ENCODE results near the gene HOXB4.

HOXB4 gene

GRCh38 chr17:48589060-48589830, 11.1 kb upstream of the HOXB4 start:
- no peak for FAIRE-seq

GRCh38 chr17:48588528-48588927, 10.4 kb upstream of the HOXB4 start:
- FAIRE-seq = no peak

- no peak for FAIRE-seq
Measured at GRCh38 chr17:48588074-48588415, 9.9 kb upstream of the HOXB4 start.

GRCh38 chr17:48587276-48588073, 9.3 kb upstream of the HOXB4 start:
- no peak for FAIRE-seq

GRCh38 chr17:48586355-48587258, 8.5 kb upstream of the HOXB4 start:
- FAIRE-seq = no peak

- no peak for FAIRE-seq
Measured at GRCh38 chr17:48584223-48584741, 6.1 kb upstream of the HOXB4 start.

DNA sequence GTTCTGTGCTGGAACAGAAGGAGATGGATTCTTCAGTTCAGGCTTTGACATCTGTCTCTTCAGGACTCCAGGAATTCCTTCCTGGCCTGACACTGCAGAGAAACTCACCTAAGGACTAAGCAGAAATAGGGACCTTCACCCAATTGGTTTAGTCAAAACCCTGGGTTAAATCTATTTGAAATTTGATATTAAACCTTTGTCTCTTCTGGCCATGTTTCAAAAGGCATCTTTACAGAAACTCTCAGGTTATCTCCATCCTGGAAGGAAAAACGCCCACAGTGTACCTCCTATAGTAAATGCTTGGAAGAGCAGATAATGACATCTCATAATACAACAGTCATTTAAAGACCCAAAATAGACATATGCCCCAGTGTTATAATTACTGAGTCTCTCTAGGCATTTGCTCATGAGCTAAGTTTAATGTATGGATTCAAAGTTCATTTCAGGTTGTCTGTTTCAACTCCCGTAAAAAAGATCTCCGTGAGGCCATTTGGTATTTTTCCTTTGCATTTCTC, 5.6 kb upstream of the HOXB4 start:
- FAIRE-seq = no peak

- no peak for FAIRE-seq
Measured at GRCh38 chr17:48582750-48583069, 4.6 kb upstream of the HOXB4 start.

DNA sequence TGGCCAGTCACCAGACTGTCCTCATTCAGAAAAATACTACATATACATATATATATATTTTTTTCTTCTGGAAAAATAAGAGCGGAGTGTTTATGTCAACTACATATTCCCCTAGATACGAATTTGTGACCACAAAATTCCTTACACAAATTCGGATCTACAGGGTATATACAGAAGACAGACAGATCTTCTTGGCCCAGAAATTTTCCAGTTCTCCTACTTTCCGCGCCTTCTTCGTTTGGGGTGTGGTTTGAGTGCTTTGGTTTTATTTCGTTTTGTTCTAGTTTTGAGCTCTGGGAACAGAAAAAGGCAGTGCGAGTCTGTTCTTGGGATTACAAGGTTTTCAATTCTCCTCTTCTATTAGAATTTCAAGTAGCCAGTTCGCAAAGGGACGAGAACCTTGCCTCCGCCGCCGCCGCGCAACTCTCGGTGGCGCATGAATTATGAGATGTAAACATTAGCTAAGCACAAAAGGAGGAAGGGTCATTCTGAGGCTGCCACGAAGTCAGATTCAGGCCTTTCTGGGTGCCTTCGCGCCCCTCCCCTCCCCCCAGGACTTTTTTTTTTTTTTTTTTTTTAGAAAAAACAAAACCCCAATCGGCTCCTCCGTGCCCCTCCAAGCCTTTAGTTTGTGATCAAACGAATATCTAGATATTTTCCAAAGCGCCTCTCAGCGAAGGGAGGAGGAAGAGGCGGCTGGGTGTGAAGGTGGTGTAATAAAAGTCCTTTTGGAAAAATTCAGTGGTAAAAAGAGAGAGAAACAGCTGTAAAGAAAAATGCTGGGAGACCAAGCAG, 1.8 kb upstream of the HOXB4 start:
- no peak for FAIRE-seq

- no peak for FAIRE-seq
Measured at GRCh38 chr17:48579471-48579759, 1.3 kb upstream of the HOXB4 start.

GRCh38 chr17:48578616-48579470, 693 bp upstream of the HOXB4 start:
- FAIRE-seq = no peak

- FAIRE-seq = no peak
Measured at GRCh38 chr17:48577330-48577945, 712 bp downstream of the HOXB4 start.

- peak; percentile 72 for FAIRE-seq
Measured at GRCh38 chr17:48576479-48577309, 1.5 kb downstream of the HOXB4 start.

- FAIRE-seq = no peak
Measured at GRCh38 chr17:48575673-48576478, 2.3 kb downstream of the HOXB4 start.

- no peak for FAIRE-seq
Measured at GRCh38 chr17:48575066-48575582, 3.0 kb downstream of the HOXB4 start.

DNA sequence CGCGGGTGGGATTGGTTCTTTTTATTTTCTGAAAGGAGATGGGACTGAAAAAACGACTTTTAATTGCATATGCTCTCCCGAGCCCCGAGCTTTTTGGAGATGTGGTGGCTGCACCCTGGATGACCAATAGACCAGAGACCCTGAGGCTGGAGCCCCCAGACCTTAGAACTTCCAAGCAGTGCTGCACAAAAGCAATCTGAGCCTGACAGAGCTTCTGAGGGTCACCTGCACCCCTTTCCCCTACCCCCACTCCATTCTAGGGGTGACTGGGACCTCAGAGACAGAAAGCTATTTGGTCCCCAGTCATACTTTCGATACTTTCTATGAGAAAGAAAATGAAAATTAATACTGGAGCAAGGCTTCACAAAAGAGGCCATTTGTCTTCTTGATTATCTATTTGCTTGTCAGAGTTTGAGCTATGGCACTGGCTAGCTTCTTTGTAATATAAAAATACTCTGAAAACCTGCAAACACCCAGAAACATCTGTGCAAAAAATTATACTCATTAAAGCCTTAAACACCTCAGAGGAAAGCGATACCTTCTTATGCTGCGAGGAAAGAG, 3.6 kb downstream of the HOXB4 start:
- no peak for FAIRE-seq

DNA sequence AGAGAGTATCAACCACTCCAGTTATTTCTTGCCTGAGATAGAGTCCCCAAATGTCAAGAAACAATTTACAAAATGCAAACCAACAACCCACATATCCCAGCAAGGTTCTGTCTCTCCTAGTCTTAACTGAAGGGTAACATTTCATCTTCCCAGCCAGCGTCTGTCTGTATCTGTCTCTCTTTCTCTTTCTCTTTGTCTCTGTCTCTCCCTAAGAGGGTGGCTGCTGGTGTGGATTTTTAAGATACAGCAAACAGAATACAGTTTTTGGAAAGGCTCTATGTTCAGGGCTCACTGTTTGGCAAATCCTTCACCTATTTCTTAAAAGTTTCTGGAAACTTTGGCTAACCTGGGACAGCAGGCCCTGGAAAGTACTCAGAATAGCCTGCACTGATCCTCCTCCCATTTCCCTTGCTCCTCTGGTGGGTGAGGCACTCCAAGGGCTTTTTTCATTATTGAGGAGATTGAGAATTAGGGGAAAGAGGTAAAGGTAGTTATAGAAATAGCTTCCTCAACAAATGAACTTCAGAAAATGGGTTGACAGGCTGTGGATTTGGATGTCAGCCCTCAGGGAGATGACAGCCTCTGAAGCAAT, 6.2 kb downstream of the HOXB4 start:
- FAIRE-seq = no peak
